ENCODE results near the gene BICDL2. TPM values are rescaled to one million over a fixed set of nuclear protein-coding genes. Genes with fewer than 3 reads are reported as not detected.
"Not testable (repeated sequence)": the region's sequence is repeated elsewhere in the genome, so short reads cannot be mapped to it uniquely, and the experiment has no call there.

The BICDL2 gene
- total and polyA plus RNA-seq, 2 of the 4 experiments (the other 2 are of a cell fraction) = 0.17 to 0.18 TPM

DNA sequence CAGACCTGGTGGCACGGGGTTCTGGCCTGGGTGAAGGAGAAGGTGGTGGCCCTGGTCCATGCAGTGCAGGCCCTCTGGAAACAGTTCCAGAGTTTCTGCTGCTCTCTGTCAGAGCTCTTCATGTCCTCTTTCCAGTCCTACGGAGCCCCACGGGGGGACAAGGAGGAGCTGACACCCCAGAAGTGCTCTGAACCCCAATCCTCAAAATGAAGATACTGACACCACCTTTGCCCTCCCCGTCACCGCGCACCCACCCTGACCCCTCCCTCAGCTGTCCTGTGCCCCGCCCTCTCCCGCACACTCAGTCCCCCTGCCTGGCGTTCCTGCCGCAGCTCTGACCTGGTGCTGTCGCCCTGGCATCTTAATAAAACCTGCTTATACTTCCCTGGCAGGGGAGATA is 32.4 kb upstream of the BICDL2 start:
- H4K20me1 ChIP-seq (ENCODE audit: insufficient read depth, low read length); H2BK120ac ChIP-seq (ENCODE audit: low read depth, low read length); in situ Hi-C loops (cut with MboI; ENCODE audit: low sequenced_read_pairs); H2AFZ ChIP-seq (replicated peaks; ENCODE audit: low read length, poor library complexity); BruUV-seq (replicated peaks); H2AK9ac ChIP-seq (replicated peaks; ENCODE audit: low read depth, low read length, poor library complexity); CTCF ChIA-PET; H2BK15ac ChIP-seq (ENCODE audit: low read depth, low read length); intact Hi-C loops (cut with micrococcal nuclease); H3K56ac ChIP-seq (ENCODE audit: extremely low read depth, insufficient read depth, low read length); H3K27ac ChIP-seq (ENCODE audit: insufficient read depth, low read length); ATAC-seq (ENCODE audit: low read depth); H3K36me3 ChIP-seq (ENCODE audit: control insufficient read depth, insufficient read depth, low read length); H3K23ac ChIP-seq (ENCODE audit: low read depth, low read length); H2AK5ac ChIP-seq (ENCODE audit: low read depth, low read length); H3K18ac ChIP-seq (ENCODE audit: low read depth, low read length); H3K4me3 ChIP-seq (ENCODE audit: insufficient read depth, low read depth, low read length); dilution Hi-C loops (cut with HindIII; ENCODE audit: low sequenced_read_pairs, unreplicated experiment); H3K9me3 ChIP-seq (ENCODE audit: control insufficient read depth, insufficient read depth, low read length); H2BK5ac ChIP-seq (ENCODE audit: low read depth, low read length, poor library complexity, severe bottlenecking); DNase-seq; H3K9ac ChIP-seq (ENCODE audit: low read depth, low read length); H3K4me2 ChIP-seq (ENCODE audit: low read depth, low read length); H3K4ac ChIP-seq (ENCODE audit: low read depth, low read length); H3K14ac ChIP-seq (replicated peaks; ENCODE audit: low read depth, low read length); H4K5ac ChIP-seq (ENCODE audit: low read depth, low read length); H4K8ac ChIP-seq (ENCODE audit: low read depth in 2 of 2, low read length in 2 of 2); H4K91ac ChIP-seq (ENCODE audit: insufficient read depth, low read depth, low read length); H2BK20ac ChIP-seq (ENCODE audit: low read depth, low read length): not testable (repeated sequence)
- Histone ChIP-seq H3K79me1 (ENCODE audit: low read depth in 1 of 2, low read length in 2 of 2) (peaks cover 6 to 19% of the 10 kb centered on the region in 2 experiments; a peak in 2 of 4 replicates), H3K27me3 (ENCODE audit: control insufficient read depth, insufficient read depth, low read length) (peaks cover 16% of the 10 kb centered on the region), H3K9me1 (ENCODE audit: insufficient read depth, low read length) (peaks cover 24% of the 10 kb centered on the region), H3K4me1 (ENCODE audit: control insufficient read depth, insufficient read depth, low read length) (peaks cover 12% of the 10 kb centered on the region)
- 94% methylated on average over 7 of the region's 11 CpGs; no CpG with 5 or more reads in 1 of the 2 experiments for WGBS, 2 experiments (ENCODE audit: extremely low coverage in 2 of 2, insufficient read length in 1 of 2)
- POLR2A ChIA-PET (ENCODE audit: unreplicated experiment) = interaction anchor here (0.5 kb wide), 1 partner anchor 88 kb away, joined by 5 read pairs; no protein-coding TSS in a partner anchor

All from IMR-90 (cell line).